ENCODE measurements around the gene GPR55. TPM values are rescaled to one million over a fixed set of nuclear protein-coding genes. Genes with fewer than 3 reads are reported as not detected.
A peak's percentile ranks its signal among the peaks of the same experiment; 100 is the strongest.

Gene GPR55
- polyA plus RNA-seq, 1 donor: 0.63 TPM

GRCh38 chr2:230899786-230900185, 25.3 kb downstream of the GPR55 start:
- no peaks in the 10 kb centered on the region for H3K27me3 ChIP-seq (ENCODE audit: control insufficient read depth, insufficient read depth, low read length)
- H3K4me1 ChIP-seq (ENCODE audit: control insufficient read depth, insufficient read depth, low read length): peaks cover 12% of the 10 kb centered on the region
- H3K27ac ChIP-seq (ENCODE audit: low read length): no peak overlapping the region
- DNase-seq: no peak
- H3K9me3 ChIP-seq (ENCODE audit: control insufficient read depth, low read depth, low read length): no peaks in the 10 kb centered on the region
- H3K36me3 ChIP-seq (ENCODE audit: control insufficient read depth, insufficient read depth, low read length): no peaks in the 10 kb centered on the region
- no CpG with 5 or more reads among the region's 4 CpGs for WGBS (ENCODE audit: insufficient coverage, low lambda C conversion rate)
- no peak overlapping the region for H3K4me3 ChIP-seq (ENCODE audit: low read length)

- no peak overlapping the region for H3K27ac ChIP-seq (ENCODE audit: low read length)
- WGBS (ENCODE audit: insufficient coverage, low lambda C conversion rate): no CpG with 5 or more reads among the region's 5 CpGs
Measured at GRCh38 chr2:230899287-230899686, 25.8 kb downstream of the GPR55 start.

GRCh38 chr2:230898713-230899091, 26.3 kb downstream of the GPR55 start:
- DNase-seq: no peak
- H3K4me3 ChIP-seq (ENCODE audit: low read length): no peak overlapping the region
- WGBS (ENCODE audit: insufficient coverage, low lambda C conversion rate): no CpG with 5 or more reads among the region's 8 CpGs

More at GRCh38 chr2:230899287-230899686, 25.8 kb downstream of the GPR55 start:
- no peak for DNase-seq
- H3K36me3 ChIP-seq (ENCODE audit: control insufficient read depth, insufficient read depth, low read length): no peaks in the 10 kb centered on the region
- H3K4me1 ChIP-seq (ENCODE audit: control insufficient read depth, insufficient read depth, low read length): peaks cover 12% of the 10 kb centered on the region
- H3K27me3 ChIP-seq (ENCODE audit: control insufficient read depth, insufficient read depth, low read length): no peaks in the 10 kb centered on the region
- no peak overlapping the region for H3K4me3 ChIP-seq (ENCODE audit: low read length)
- H3K9me3 ChIP-seq (ENCODE audit: control insufficient read depth, low read depth, low read length): no peaks in the 10 kb centered on the region

DNA sequence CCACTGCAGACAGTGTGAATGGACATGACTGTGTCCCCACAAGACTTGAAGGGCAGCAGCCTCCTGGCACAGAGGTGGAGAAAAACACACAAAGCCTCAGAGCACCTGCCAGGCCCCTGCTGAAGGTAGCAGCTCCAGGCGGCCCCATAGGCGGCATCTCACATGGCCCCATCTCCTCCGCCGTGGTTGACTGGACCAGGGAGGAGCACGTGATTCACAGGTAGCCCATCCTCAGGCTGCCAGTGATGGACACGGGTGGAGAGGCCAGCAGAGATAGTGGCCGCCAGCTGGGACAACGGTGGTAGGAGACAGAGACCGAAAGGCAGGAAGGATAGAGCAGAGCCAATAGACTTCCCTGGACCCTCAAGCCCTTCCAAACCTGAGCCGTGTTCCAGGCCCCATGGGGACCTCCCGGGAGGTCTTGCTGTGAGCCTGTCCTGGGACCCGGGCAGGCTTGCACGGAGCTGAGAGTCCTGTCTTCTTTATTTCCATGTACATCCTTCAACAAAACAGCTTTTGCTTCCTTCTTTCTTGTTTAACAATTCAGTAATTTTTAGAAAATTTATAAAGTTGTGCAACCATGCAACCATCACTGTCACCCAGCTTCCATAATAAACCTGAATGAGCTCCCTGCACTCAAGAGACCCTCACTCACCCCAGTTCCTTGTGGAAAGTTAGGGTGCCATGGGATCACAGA, 26.9 kb downstream of the GPR55 start:
- Histone ChIP-seq H3K4me3 (ENCODE audit: low read length) (no peak overlapping the region), H3K4me1 (ENCODE audit: control insufficient read depth, insufficient read depth, low read length) (peaks cover 12% of the 10 kb centered on the region), H3K36me3 (ENCODE audit: control insufficient read depth, insufficient read depth, low read length) (no peaks in the 10 kb centered on the region), H3K27me3 (ENCODE audit: control insufficient read depth, insufficient read depth, low read length) (no peaks in the 10 kb centered on the region), H3K27ac (ENCODE audit: low read length) (no peak overlapping the region), H3K9me3 (ENCODE audit: control insufficient read depth, low read depth, low read length) (no peaks in the 10 kb centered on the region)
- no peak for DNase-seq
- 100% methylated on average over 1 of the region's 13 CpGs for WGBS (ENCODE audit: insufficient coverage, low lambda C conversion rate)

More at GRCh38 chr2:230898713-230899091, 26.3 kb downstream of the GPR55 start:
- H3K36me3 ChIP-seq (ENCODE audit: control insufficient read depth, insufficient read depth, low read length): no peaks in the 10 kb centered on the region
- H3K27ac ChIP-seq (ENCODE audit: low read length): no peak overlapping the region
- no peaks in the 10 kb centered on the region for H3K27me3 ChIP-seq (ENCODE audit: control insufficient read depth, insufficient read depth, low read length)
- H3K9me3 ChIP-seq (ENCODE audit: control insufficient read depth, low read depth, low read length): no peaks in the 10 kb centered on the region
- H3K4me1 ChIP-seq (ENCODE audit: control insufficient read depth, insufficient read depth, low read length): peaks cover 12% of the 10 kb centered on the region

DNA sequence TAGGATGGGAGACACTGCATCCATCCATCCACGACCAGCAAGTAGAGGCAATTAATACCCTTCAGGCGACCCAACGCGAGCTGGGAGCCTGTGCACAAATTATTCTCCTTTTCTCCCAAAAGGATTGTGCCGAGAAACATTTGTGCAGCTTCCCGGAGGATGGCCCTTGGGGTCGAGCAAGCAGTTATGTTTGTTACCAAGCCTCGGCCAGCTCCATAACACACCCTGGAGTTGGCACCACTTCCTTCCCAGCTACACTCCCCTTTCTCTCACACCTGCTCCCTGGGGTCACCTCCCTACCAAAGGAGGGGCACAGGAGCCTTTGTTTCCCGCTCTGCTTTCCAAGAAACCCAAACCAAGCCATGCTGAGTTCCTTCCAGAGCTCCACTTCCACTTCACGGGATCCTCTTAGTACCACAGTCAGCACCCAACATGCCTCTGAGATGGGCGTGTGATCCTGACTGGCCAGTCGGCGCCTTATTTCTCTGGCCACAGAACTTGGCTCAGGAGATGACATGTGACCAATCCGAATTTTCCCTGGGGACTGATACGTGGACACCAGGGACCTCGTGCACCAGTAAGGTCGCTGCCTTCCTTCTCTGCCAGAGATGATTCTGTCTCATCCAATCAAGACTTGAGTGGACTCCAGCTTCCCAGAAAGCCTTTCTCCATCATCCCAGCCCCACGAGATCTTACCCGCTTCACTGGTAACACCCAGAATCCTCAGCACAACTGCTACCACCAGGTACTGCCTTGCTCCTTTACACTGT, 28.5 kb downstream of the GPR55 start:
- no peak for DNase-seq
- Histone ChIP-seq H3K27me3 (ENCODE audit: control insufficient read depth, insufficient read depth, low read length) (no peaks in the 10 kb centered on the region), H3K4me1 (ENCODE audit: control insufficient read depth, insufficient read depth, low read length) (peaks cover 12% of the 10 kb centered on the region), H3K27ac (ENCODE audit: low read length) (peak overlapping the region; percentile 9), H3K9me3 (ENCODE audit: control insufficient read depth, low read depth, low read length) (no peaks in the 10 kb centered on the region), H3K4me3 (ENCODE audit: low read length) (no peak overlapping the region), H3K36me3 (ENCODE audit: control insufficient read depth, insufficient read depth, low read length) (no peaks in the 10 kb centered on the region)
- 50% methylated on average over 2 of the region's 19 CpGs for WGBS (ENCODE audit: insufficient coverage, low lambda C conversion rate)

DNA sequence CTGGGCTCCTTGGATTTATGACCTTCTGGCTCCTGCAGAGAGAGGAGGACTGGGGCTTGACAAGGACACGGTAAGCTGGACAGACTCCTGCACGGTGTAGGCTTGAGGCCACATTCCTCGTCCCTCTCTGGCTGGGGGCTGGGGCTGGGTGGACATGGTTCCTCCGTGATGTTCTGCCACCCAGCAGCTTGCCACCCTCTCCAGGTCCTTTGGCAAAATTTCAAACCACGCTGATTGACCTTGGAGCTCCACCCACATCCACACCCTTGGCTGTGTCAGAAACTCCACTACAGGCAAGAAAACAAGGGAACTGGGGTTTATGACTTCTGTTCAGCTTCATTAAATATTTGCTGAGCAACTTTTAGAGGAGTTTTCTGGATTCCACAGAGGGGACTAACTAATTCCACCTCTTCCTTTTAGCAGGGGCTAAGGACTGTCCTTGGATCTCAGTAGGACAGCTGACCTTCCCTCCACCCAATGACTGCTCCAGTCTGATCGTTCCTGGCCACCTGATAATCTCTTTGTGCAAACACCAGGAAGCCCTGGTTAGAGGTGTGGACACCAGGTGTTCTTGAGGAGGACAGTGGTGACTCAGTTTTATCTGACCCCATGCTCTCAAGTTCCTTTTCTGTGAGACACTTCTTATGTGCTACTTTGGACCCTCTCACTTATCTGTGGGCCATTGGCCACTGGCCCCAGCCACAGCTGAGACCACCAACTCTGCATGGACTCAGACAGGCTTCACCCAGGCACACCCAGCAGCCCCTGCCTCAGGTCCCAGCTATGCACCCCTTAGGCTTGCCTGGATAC, 29.3 kb downstream of the GPR55 start:
- Histone ChIP-seq H3K4me3 (ENCODE audit: low read length) (no peak overlapping the region), H3K27ac (ENCODE audit: low read length) (peak overlapping the region; percentile 25), H3K27me3 (ENCODE audit: control insufficient read depth, insufficient read depth, low read length) (no peaks in the 10 kb centered on the region), H3K4me1 (ENCODE audit: control insufficient read depth, insufficient read depth, low read length) (peaks cover 12% of the 10 kb centered on the region), H3K9me3 (ENCODE audit: control insufficient read depth, low read depth, low read length) (no peaks in the 10 kb centered on the region), H3K36me3 (ENCODE audit: control insufficient read depth, insufficient read depth, low read length) (no peaks in the 10 kb centered on the region)
- peak; percentile 48 to 77 for DNase-seq
- no CpG with 5 or more reads among the region's 6 CpGs for WGBS (ENCODE audit: insufficient coverage, low lambda C conversion rate)

- no peak for DNase-seq
- Histone ChIP-seq H3K36me3 (ENCODE audit: control insufficient read depth, insufficient read depth, low read length) (no peaks in the 10 kb centered on the region), H3K27me3 (ENCODE audit: control insufficient read depth, insufficient read depth, low read length) (no peaks in the 10 kb centered on the region), H3K4me3 (ENCODE audit: low read length) (no peak overlapping the region), H3K27ac (ENCODE audit: low read length) (no peak overlapping the region), H3K4me1 (ENCODE audit: control insufficient read depth, insufficient read depth, low read length) (peaks cover 15% of the 10 kb centered on the region), H3K9me3 (ENCODE audit: control insufficient read depth, low read depth, low read length) (no peaks in the 10 kb centered on the region)
- no CpG with 5 or more reads among the region's 19 CpGs for WGBS (ENCODE audit: insufficient coverage, low lambda C conversion rate)
Measured at GRCh38 chr2:230893841-230894781, 30.9 kb downstream of the GPR55 start.

GRCh38 chr2:230893338-230893737, 31.7 kb downstream of the GPR55 start:
- WGBS (ENCODE audit: insufficient coverage, low lambda C conversion rate): no CpG with 5 or more reads among the region's 6 CpGs
- DNase-seq: no peak
- Histone ChIP-seq H3K36me3 (ENCODE audit: control insufficient read depth, insufficient read depth, low read length) (no peaks in the 10 kb centered on the region), H3K27ac (ENCODE audit: low read length) (no peak overlapping the region), H3K27me3 (ENCODE audit: control insufficient read depth, insufficient read depth, low read length) (no peaks in the 10 kb centered on the region), H3K9me3 (ENCODE audit: control insufficient read depth, low read depth, low read length) (no peaks in the 10 kb centered on the region), H3K4me3 (ENCODE audit: low read length) (no peak overlapping the region), H3K4me1 (ENCODE audit: control insufficient read depth, insufficient read depth, low read length) (peaks cover 15% of the 10 kb centered on the region)

GRCh38 chr2:230891509-230891908, 33.5 kb downstream of the GPR55 start:
- Histone ChIP-seq H3K27me3 (ENCODE audit: control insufficient read depth, insufficient read depth, low read length) (no peaks in the 10 kb centered on the region), H3K4me1 (ENCODE audit: control insufficient read depth, insufficient read depth, low read length) (peaks cover 15% of the 10 kb centered on the region), H3K9me3 (ENCODE audit: control insufficient read depth, low read depth, low read length) (no peaks in the 10 kb centered on the region), H3K4me3 (ENCODE audit: low read length) (no peak overlapping the region), H3K36me3 (ENCODE audit: control insufficient read depth, insufficient read depth, low read length) (no peaks in the 10 kb centered on the region), H3K27ac (ENCODE audit: low read length) (no peak overlapping the region)
- no peak for DNase-seq
- no CpG with 5 or more reads among the region's 6 CpGs for WGBS (ENCODE audit: insufficient coverage, low lambda C conversion rate)
